ENCODE results near the gene CYP2A13.
"Not testable (repeated sequence)": the region's sequence is repeated elsewhere in the genome, so short reads cannot be mapped to it uniquely, and the experiment has no call there.

The CYP2A13 gene, protein sequence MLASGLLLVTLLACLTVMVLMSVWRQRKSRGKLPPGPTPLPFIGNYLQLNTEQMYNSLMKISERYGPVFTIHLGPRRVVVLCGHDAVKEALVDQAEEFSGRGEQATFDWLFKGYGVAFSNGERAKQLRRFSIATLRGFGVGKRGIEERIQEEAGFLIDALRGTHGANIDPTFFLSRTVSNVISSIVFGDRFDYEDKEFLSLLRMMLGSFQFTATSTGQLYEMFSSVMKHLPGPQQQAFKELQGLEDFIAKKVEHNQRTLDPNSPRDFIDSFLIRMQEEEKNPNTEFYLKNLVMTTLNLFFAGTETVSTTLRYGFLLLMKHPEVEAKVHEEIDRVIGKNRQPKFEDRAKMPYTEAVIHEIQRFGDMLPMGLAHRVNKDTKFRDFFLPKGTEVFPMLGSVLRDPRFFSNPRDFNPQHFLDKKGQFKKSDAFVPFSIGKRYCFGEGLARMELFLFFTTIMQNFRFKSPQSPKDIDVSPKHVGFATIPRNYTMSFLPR

DNA sequence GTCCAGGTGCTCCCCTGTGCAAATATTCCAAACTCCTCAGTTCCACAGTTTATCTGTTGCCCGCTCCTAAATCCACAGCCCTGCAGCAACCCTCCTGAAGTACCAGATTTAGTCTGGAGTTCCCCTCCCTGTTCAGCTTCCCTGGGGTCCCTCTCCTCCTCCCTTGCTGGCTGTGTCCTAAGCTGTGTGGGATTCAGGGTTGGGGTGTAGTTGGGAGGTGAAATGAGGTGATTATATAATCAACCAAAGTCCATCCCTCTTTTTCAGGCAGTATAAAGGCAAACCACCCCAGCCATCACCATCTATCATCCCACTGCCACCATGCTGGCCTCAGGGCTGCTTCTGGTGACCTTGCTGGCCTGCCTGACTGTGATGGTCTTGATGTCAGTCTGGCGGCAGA is at the start of gene CYP2A13:
Gene CYP2A13, plus strand, starts transcription at position 301 of the 400 bp plus-strand sequence. Its CDS starts 21 bp downstream, at position 322.
- DNase-seq: no peak

DNA sequence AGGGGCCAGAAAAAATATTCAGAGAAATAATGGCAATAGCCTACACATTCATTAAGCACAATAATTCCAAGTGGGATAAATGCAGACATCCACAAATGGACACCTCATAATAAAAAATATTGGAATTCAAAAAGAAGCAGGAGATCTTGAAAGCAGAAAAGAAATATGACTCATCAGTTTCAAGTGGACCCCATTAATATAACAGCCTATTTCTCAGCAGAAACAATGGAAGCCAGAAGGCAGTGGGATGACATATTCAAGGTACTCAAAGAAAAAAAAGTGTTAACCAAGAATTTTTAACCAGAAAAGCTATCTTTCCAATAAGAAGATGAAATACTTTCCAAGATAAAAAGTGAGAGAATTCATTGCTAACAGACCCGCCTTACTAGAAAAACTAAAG is 48.4 kb upstream of the CYP2A13 start:
- no peak for DNase-seq

DNA sequence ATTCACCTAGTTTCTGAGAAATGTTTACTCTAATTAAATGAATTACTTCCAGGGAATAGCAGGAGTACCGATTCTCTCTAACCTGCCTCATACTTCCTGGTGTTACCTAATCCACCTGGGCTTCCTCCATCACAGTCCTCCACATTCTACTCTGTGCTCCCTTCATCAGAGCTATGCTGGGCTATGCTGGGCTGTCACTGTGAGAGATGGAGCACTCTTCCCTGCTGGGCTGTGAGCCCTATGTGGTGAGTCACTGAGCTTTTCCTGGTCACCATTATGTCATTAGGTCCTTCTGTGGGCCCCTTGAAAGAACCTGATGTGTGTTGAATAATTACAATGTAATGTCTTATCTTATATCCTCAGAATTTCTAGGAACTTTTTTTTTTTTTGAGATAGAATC is 43.2 kb upstream of the CYP2A13 start:
- not testable (repeated sequence) for DNase-seq

DNA sequence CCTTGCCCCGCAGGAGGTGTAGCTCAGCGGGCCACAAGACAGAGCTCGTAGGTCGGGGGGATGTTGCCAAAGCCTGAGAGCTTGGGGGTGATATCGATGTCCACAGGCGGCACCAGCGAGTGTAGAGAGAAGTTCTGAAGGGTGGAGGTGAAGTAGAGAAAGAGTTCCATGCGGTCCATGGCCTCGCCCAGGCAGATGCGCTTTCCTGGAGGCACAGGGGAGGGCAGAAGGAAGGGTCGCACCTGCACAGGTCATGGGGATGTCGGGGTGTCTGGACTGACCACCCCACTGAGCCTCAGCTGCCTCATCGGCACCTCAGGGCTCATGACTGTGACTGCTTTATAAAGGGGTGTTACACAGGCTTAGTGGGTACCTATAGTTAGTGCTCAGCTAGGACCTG is 37.8 kb upstream of the CYP2A13 start:
- DNase-seq: no peak

DNA sequence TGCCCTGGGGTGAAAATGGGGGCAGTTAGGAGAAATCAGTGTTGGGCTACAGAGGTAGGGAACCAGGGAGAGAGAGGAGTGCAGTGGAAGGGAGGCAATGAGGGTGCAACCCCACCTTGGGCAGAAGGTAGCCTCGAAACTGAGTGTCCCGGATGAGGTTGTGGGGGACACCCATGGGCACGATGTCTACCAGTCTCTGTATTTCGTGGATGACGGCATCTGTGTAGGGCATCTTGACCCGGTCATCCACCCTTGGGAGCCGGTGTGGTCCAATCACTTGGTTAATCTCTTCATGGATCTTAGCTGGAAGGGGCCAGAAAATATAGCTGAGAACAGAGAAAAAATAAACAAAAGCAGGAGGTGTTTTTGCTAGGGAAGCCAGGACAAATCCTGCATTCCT is 36.1 kb upstream of the CYP2A13 start:
- DNase-seq: not testable (repeated sequence)

DNA sequence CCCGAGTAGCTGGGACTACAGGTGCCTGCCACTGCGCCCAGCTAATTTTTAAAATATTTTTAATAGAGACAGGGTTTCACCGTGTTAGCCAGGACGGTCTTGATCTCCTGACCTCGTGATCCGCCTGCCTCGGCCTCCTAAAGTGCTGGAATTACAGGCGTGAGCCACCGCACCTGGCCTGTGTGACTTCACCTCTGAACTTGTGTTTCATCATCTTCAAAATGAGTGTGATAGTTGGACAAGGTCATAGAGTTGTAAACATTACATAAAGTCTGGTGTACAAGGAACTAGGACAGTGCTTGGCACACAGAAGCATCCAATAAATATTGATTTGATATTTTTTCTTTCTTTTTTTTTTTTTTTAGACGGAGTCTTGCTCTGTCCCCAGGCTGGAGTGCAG is 34.9 kb upstream of the CYP2A13 start:
- not testable (repeated sequence) for DNase-seq

DNA sequence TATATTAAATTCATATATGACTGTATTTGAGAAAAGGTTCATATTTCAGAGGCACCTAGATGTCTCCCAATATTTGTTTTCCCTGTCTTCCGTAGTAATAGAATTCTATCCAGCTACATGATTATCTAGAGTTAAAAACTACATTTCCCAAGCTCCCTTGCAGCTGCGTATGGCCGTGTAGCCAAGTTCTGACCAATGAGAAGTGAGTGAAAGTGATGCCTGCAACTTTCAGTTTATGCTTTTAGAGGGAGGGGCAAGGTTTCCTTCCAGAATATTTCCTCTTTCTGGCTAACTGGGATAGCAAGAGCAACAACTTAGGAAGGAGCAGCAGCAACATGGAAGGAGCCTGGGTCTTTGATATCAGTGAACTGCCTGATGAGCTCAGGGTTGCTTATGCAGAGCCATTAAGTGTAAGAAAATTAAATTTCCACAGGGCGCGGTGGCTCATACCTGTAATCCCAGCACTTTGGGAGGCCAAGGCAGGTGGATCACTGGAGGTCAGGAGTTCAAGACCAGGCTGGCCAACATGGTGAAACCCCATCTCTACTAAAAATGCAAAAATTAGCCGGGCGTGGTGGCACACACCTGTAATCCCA is 23.2 kb upstream of the CYP2A13 start:
- DNase-seq: no peak

DNA sequence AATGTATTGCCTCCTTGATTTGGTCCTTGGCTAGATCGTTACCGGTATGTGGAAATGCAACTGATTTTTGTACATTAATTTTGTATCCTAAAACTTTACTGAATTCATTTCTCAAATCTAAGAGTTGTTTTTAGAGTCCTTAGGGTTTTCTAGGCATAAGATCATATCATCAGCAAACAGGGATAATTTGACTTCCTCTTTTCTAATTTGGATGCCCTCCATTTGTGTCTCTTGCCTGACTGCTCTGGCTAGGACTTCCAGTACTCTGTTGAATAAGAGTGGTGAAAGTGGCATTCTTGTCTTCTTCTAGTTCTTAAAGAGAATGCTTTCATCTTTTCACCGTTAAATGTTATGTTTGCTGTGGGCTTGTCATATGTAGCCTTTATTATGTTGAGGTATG is 12.0 kb upstream of the CYP2A13 start:
- no peak for DNase-seq

DNA sequence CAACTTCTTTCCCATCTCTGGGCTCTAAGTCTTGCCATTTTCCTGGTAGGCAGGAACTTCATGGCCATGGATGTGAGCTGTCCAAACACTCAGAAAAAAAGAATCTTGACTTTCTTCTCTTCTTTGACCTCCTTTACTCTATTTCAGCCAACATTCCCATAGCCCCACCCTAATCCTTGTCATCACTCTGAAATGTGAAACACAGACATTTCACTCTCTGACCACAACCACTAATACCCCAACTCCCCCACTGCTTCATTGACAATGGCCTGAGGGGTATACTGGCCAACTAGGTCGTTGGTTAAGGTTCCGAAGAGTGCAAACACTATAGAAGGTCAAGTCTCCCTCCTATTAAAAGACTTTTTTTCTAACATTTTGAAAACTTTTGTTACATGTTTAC is 4.7 kb upstream of the CYP2A13 start:
- DNase-seq: no peak

DNA sequence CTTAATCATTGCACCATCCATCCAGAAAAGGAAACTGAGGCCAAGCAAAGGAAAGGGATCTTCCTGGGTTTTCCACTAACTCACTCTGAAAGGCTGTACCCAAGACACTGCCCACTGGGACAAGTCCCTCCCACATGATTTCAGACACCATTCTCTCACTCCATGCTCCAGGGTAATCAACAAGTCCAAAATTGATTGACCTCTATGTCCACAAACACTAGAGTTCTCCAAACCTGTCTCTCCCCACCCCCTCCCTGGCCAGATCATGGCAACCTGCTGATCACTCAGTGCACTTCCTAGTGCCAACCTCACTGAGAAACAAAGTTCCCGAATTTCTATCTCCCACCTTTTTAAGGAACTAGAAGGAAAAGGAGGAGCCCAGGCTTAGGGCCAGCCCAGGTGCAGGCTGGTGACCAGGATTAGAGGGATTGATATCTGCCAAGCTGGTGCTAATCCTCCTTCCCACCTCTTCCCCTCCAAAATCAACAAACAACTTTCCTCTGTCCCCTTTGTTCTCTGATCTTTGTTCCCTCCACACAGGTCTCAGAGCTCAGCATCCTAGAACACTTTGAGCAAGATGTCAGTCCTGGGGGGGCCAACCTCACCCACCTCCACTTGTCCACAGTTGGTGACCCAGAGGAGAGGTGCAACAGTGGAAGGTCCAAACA is 2.4 kb upstream of the CYP2A13 start:
- DNase-seq: no peak

DNA sequence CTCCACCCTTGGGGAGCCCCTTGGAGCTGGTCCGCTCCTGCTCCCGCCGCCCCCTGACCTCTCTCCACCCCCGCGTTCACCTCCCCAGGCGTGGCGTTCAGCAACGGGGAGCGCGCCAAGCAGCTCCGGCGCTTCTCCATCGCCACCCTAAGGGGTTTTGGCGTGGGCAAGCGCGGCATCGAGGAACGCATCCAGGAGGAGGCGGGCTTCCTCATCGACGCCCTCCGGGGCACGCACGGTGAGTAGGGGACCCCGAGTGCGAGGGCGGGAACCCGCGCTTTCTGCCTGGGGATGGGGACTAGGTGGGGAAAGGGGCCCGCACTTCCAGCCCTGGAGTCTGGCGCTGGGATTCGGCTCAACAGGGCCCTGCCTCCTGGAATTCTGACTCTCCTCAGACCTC is 1.7 kb downstream of the CYP2A13 start:
- no peak for DNase-seq

DNA sequence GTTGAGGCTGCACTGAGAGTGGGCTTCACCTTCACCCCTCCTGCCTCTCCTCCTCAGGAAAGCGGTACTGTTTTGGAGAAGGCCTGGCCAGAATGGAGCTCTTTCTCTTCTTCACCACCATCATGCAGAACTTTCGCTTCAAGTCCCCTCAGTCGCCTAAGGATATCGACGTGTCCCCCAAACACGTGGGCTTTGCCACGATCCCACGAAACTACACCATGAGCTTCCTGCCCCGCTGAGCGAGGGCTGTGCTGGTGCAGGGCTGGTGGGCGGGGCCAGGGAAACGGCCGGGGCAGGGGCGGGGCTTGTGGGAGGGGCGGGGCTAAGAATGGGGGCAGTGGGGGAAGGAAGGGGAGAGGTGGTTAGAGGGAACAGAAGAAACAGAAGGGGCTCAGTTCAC is 7.5 kb downstream of the CYP2A13 start:
- no peak for DNase-seq

DNA sequence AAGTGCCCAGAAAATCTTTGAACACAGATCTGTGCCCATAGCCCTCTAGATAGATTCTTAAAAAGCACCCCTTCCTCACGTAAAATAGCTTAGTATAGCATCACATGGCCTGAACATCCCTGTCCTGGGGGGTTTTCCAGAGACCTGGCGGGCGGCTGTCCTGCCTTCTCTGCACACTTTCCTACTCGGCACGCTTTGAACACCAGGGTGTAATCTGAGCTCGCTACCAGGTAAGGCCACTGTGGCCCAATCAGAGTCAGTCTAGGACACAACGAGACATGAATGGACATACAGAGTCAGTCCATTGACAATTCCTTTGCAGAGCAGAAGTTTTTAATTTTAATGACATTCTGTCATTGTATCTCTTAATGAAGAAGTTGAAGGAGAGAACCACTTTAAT is 8.1 kb downstream of the CYP2A13 start:
- DNase-seq: no peak

DNA sequence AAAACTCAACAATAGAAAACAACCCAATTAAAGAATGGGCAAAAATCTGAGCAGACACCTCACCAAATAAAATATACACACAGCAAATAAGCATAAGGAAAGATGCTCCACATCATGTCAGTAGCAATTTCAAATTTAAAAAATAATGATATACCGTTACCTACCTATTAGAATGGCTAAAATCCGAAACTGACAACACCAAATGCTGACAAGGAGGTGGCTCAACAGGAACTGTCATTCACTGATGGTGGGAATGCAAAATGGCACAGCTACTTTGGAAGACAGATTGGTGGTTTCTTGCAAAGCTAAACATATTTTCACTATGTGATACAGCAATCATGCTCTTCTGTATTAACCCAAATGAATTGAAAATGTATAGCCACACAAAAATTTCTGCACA is 9.1 kb downstream of the CYP2A13 start:
- no peak for DNase-seq

DNA sequence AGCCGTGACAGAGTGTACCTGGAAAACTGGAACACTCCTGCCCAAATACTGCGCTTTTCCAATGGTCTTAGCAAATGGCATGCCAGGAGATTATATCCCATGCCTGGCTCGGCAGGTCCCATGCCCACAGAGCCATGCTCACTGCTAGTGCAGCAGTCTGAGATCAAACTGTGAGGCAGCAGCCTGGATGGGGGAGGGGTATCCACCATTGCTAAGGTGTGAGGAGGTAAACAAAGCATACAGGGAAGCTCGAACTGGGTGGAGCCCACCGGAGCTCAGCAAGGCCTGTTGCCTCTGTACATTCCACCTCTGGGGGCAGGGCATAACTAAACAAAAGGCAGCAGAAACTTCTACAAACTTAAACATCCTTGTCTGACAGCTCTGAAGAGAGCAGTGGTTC is 10.5 kb downstream of the CYP2A13 start:
- no peak for DNase-seq

DNA sequence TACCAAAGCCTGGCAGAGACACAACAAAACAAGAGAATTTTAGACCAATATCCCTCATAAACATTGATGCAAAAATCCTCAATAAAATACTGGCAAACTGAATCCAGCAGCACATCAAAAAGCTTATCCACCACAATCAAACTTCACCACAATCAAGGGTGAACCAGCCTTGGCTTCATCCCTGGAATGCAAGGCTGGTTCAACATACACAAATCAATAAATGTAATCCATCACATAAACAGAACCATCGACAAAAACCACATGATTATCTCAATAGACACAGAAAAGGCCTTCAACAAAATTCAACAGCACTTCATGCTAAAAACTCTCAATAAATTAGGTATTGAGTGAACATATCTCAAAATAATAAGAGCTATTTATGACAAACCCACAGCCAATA is 14.0 kb downstream of the CYP2A13 start:
- not testable (repeated sequence) for DNase-seq

DNA sequence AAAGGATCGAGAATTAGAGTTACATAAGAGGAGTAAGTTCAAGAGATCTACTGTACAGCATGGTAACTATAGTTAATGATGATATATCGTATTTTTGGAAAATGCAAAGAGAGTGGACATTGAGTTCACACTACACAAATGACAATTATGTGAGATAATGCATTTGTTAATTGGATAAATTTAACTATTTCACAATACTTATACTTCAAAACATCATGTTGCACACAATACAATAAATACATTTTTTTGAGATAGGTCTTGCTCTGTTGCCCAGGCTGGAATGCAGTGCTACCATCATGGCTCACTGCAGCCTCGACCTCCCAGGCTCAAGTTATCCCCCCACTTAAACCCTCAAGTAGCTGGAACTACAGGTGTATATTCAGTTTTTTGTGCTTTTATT is 17.9 kb downstream of the CYP2A13 start:
- DNase-seq: no peak

DNA sequence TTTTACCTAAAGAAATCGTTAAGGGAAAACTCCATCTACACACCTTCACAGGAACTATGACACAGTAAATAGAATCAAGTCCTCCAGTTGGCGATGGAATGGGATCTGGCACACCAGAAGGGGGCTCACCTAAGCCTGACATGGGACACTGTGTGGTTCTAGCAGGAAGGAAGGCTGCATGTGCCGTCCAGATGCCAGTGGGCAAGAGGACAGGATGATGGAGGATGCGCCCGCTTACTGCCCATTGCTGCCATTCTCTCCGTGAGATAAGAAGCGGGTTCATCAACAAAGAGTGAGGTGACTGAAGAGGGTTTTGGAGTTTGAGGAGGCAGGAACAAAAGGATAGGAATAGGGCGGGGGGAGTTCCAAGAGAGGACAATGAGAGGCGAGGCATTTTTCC is 23.0 kb downstream of the CYP2A13 start:
- DNase-seq: no peak

DNA sequence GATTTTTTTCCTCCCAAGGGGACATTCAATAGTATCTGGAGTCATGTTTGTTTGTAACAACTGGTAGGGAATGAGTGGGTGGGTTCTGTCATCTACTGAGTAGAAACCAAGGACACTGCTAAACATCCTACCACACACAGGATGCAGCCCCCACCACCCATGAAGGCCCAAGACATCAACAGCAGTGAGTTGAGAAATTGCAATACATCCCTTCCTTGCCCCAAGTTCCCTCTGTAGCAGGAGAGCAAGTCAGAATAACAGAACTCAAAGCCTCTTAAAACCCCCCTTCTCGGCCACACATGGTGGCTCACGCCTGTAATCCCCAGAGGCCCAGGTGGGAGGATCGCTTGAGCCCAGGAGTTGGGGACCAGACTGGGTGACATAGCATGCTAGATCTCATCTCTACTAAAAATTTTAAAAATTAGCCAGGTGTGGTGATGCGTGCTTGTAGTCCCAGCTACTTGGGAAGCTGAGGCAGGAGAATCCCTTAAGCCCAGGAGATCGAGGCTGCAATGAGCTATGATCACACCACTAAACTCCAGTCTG is 23.6 kb downstream of the CYP2A13 start:
- no peak for DNase-seq

DNA sequence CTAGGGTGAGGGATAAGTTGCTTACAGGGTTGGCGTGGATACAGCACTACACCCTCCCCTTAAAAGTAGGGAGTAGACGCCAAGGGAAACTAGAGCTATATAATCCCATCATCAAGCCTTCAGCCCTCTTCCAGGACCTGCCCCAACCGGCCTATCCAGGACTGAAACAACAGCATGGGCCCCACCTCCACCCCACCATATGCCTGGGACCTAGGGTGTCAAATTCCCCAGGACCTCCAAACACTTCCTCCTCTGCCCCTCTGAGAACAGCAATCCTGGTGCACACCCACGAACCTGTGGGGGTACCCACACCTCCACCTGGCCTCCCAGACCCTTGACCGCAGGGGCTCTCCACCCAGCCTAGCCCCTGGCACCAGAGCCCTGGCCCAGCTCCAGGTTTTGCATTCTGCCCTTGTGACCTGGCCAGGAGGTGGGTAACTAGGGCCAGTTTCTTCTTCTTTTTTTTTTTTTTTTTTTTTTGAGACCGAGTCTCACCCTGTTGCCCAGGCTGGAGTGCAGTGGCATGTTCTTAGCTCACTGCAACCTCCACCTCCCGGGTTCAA is 24.6 kb downstream of the CYP2A13 start:
- no peak for DNase-seq

DNA sequence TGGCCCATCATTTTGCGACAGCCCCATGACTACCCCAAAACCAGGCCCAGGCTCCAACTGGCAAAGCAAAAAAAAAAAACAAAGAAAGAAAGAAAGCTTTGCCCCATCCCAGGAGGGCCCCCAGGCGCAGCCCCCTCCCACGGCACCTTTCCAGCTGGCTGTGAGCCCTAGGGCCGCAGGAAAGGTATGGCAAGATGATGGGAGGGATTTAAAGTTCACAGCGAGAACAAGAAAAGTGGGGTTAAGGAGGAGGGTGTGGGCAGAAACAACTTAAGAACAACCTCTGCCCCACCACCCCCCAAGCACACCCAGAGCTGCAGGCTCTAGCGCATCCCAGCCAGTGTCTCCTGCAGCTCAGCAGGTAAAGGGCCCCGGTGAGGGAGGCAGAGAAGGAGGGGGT is 25.9 kb downstream of the CYP2A13 start, which contains the start of gene CYP2F1:
Gene CYP2F1, plus strand, starts transcription at position 301 of the 400 bp plus-strand sequence. CDS start 1,757 bp downstream, outside the sequence.
- DNase-seq: no peak

DNA sequence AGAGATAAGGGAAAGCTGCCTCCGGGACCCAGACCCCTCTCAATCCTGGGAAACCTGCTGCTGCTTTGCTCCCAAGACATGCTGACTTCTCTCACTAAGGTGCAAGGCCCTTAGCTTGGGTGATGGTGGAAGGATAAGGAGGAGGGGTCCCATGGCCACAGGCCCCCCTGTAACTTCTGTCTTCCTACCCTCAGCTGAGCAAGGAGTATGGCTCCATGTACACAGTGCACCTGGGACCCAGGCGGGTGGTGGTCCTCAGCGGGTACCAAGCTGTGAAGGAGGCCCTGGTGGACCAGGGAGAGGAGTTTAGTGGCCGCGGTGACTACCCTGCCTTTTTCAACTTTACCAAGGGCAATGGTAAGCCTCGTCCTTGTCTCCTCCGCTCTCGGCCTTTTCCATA is 28.0 kb downstream of the CYP2A13 start:
- DNase-seq: no peak
